ENCODE measurements around the gene UNC13B. TPM values are rescaled to one million over a fixed set of nuclear protein-coding genes. Genes with fewer than 3 reads are reported as not detected.

UNC13B gene
- total and polyA plus RNA-seq, 9 of the 15 experiments (the other 6 are each of a cell fraction or from before 2014, with no cell fraction given) = 2.4 to 11.5 (median 8.6) TPM

DNA sequence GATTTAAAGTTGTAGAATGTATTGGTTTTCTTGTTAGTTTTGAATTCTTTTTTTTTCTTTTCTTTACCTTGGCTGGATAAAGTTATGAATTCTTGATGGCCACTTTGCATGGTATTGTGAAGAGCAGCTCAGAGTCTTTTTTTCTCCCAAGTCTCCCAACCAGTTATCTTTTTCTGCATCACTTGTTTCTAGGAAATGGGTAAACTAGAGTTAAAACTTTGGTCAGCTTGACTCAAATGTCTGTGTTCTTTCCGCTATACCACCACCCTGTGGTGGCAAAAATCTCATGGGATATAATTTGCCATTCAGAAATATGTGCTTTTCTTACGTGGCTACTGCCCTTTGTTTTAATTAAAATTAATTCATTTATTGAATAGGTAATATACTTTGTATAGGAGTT is 113.2 kb downstream of the UNC13B start:
- 22% methylated on average over 2 of the region's 2 CpGs for WGBS (ENCODE audit: insufficient coverage, low coverage, missing lambda C conversion rate)
- in situ Hi-C loops (cut with MboI) = loop anchor here (10.0 kb wide), 1 partner anchor 280 kb away; no protein-coding TSS in a partner anchor

More for the DNA sequence above, 113.2 kb downstream of the UNC13B start:
- DNase-seq (ENCODE audit: extremely low read depth in 1 of 4, low spot score in 3 of 4) = peak in 1 of 4 experiments; percentile 4
- no peaks in the 10 kb centered on the region for H3K79me2 ChIP-seq (ENCODE audit: control insufficient read depth, insufficient read depth, low read length)
- H3K4me3 ChIP-seq = no peak overlapping the region
- ATAC-seq = no peak
- no peaks in the 10 kb centered on the region for H4K20me1 ChIP-seq (replicated peaks; ENCODE audit: control insufficient read depth, insufficient read depth, low read length)
- H3K9ac ChIP-seq (ENCODE audit: insufficient read depth in 1 of 2, low read depth in 2 of 2, low read length in 2 of 2) = no peak overlapping the region
- no peaks in the 10 kb centered on the region for H3K9me1 ChIP-seq (ENCODE audit: control insufficient read depth, insufficient read depth, low read length)
- no TSS peak for BruUV-seq (replicated peaks)
- peak; percentile 60; the same call in 1 of the 2 replicates for TF ChIP-seq RFX5 (IDR thresholded peaks at IDR 0.05; ENCODE audit: low read depth, low read length)
- TF ChIP-seq RAD21 (CRISPR knock-in tag; conservative IDR thresholded peaks at IDR 0.05 in 1 of 2, IDR thresholded peaks at IDR 0.05 in 1 of 2) = 0 out of 4 replicates have a peak, but pooled peaks of 1 of the 2 experiments have one; percentile 8
- TF ChIP-seq, protein P1, sequence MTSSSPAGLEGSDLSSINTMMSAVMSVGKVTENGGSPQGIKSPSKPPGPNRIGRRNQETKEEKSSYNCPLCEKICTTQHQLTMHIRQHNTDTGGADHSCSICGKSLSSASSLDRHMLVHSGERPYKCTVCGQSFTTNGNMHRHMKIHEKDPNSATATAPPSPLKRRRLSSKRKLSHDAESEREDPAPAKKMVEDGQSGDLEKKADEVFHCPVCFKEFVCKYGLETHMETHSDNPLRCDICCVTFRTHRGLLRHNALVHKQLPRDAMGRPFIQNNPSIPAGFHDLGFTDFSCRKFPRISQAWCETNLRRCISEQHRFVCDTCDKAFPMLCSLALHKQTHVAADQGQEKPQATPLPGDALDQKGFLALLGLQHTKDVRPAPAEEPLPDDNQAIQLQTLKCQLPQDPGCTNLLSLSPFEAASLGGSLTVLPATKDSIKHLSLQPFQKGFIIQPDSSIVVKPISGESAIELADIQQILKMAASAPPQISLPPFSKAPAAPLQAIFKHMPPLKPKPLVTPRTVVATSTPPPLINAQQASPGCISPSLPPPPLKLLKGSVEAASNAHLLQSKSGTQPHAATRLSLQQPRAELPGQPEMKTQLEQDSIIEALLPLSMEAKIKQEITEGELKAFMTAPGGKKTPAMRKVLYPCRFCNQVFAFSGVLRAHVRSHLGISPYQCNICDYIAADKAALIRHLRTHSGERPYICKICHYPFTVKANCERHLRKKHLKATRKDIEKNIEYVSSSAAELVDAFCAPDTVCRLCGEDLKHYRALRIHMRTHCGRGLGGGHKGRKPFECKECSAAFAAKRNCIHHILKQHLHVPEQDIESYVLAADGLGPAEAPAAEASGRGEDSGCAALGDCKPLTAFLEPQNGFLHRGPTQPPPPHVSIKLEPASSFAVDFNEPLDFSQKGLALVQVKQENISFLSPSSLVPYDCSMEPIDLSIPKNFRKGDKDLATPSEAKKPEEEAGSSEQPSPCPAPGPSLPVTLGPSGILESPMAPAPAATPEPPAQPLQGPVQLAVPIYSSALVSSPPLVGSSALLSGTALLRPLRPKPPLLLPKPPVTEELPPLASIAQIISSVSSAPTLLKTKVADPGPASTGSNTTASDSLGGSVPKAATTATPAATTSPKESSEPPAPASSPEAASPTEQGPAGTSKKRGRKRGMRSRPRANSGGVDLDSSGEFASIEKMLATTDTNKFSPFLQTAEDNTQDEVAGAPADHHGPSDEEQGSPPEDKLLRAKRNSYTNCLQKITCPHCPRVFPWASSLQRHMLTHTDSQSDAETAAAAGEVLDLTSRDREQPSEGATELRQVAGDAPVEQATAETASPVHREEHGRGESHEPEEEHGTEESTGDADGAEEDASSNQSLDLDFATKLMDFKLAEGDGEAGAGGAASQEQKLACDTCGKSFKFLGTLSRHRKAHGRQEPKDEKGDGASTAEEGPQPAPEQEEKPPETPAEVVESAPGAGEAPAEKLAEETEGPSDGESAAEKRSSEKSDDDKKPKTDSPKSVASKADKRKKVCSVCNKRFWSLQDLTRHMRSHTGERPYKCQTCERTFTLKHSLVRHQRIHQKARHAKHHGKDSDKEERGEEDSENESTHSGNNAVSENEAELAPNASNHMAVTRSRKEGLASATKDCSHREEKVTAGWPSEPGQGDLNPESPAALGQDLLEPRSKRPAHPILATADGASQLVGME (CRISPR knock-in tag; IDR thresholded peaks at IDR 0.05) = no peak
- no peak for TF ChIP-seq ZNF586 (CRISPR knock-in tag; conservative IDR thresholded peaks at IDR 0.05)
- TF ChIP-seq, protein P2, sequence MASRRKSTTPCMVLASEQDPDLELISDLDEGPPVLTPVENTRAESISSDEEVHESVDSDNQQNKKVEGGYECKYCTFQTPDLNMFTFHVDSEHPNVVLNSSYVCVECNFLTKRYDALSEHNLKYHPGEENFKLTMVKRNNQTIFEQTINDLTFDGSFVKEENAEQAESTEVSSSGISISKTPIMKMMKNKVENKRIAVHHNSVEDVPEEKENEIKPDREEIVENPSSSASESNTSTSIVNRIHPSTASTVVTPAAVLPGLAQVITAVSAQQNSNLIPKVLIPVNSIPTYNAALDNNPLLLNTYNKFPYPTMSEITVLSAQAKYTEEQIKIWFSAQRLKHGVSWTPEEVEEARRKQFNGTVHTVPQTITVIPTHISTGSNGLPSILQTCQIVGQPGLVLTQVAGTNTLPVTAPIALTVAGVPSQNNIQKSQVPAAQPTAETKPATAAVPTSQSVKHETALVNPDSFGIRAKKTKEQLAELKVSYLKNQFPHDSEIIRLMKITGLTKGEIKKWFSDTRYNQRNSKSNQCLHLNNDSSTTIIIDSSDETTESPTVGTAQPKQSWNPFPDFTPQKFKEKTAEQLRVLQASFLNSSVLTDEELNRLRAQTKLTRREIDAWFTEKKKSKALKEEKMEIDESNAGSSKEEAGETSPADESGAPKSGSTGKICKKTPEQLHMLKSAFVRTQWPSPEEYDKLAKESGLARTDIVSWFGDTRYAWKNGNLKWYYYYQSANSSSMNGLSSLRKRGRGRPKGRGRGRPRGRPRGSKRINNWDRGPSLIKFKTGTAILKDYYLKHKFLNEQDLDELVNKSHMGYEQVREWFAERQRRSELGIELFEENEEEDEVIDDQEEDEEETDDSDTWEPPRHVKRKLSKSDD (conservative IDR thresholded peaks at IDR 0.05; ENCODE audit: low read length) = no peak
- H3K4me1 ChIP-seq (replicated peaks in 1 of 2; ENCODE audit: control insufficient read depth in 2 of 2, insufficient read depth in 2 of 2, low read length in 2 of 2) = no peaks in the 10 kb centered on the region
- H3K36me3 ChIP-seq (ENCODE audit: control insufficient read depth, insufficient read depth, low read length) = no peaks in the 10 kb centered on the region
- ChIA-PET POLR2A (no interaction called here), CTCF (ENCODE audit: low intra/inter-chr PET ratio) (no interaction called here)
- intact Hi-C loops (cut with micrococcal nuclease) = no loop called here
- no peak for FAIRE-seq
- H2AFZ ChIP-seq (ENCODE audit: low read depth, low read length) = no peak overlapping the region
- no peaks in the 10 kb centered on the region for H3K27me3 ChIP-seq (ENCODE audit: control insufficient read depth in 2 of 2, insufficient read depth in 2 of 2, low read length in 2 of 2)
- H3K4me2 ChIP-seq (ENCODE audit: insufficient read depth, low read length) = no peak overlapping the region
- H3K9me3 ChIP-seq (replicated peaks; ENCODE audit: control insufficient read depth, insufficient read depth, low read depth, low read length) = no peaks in the 10 kb centered on the region
- H3K27ac ChIP-seq (ENCODE audit: extremely low read depth, low read depth, low read length) = no peak overlapping the region
